Measurements from ENCODE around the gene C1orf198.

Gene C1orf198

GRCh38 chr1:230809256-230809990, 58.9 kb downstream of the C1orf198 start:
- Histone ChIP-seq H3K36me3 (ENCODE audit: control insufficient read depth, low read length) (no peaks in the 10 kb centered on the region), H3F3A (ENCODE audit: control insufficient read depth, insufficient read depth) (no peaks in the 10 kb centered on the region)
- TF ChIP-seq EZH2phosphoT487 (IDR thresholded peaks at IDR 0.05; ENCODE audit: borderline replicate concordance, low read length) (no peak), CTCF (IDR thresholded peaks at IDR 0.05; ENCODE audit: low read depth, low read length, poor library complexity, severe bottlenecking) (no peak)

GRCh38 chr1:230808281-230808872, 59.9 kb downstream of the C1orf198 start:
- no peaks in the 10 kb centered on the region for H4K20me1 ChIP-seq (ENCODE audit: control insufficient read depth, insufficient read depth, low read depth, low read length)
- H3K79me2 ChIP-seq (ENCODE audit: control insufficient read depth, low read length): no peaks in the 10 kb centered on the region
- no peak overlapping the region for H3K4me2 ChIP-seq (ENCODE audit: low read length)
- peaks cover 8% of the 10 kb centered on the region; the same call in 1 of the 2 replicates for H3K9me3 ChIP-seq (ENCODE audit: control insufficient read depth, insufficient read depth, low read length)
- no peaks in the 10 kb centered on the region for H3K9me2 ChIP-seq (replicated peaks; ENCODE audit: control insufficient read depth, low read length)
- H3K4me1 ChIP-seq (ENCODE audit: control insufficient read depth, low read length): no peaks in the 10 kb centered on the region
- peaks cover 3% of the 10 kb centered on the region; the same call in 1 of the 2 replicates for H3K27me3 ChIP-seq (ENCODE audit: control insufficient read depth, low read length)
- H3F3A ChIP-seq (ENCODE audit: control insufficient read depth, insufficient read depth): no peaks in the 10 kb centered on the region
- no peak overlapping the region for H3K27ac ChIP-seq (ENCODE audit: low read depth, low read length)
- TF ChIP-seq EZH2phosphoT487 (IDR thresholded peaks at IDR 0.05; ENCODE audit: borderline replicate concordance, low read length): no peak
- no peak for TF ChIP-seq CTCF (IDR thresholded peaks at IDR 0.05; ENCODE audit: low read depth, low read length, poor library complexity, severe bottlenecking)
- no peaks in the 10 kb centered on the region for H3K36me3 ChIP-seq (ENCODE audit: control insufficient read depth, low read length)
- no peak overlapping the region for H3K4me3 ChIP-seq (ENCODE audit: low read length)

More at GRCh38 chr1:230809256-230809990, 58.9 kb downstream of the C1orf198 start:
- Histone ChIP-seq H3K4me2 (ENCODE audit: low read length) (no peak overlapping the region), H3K9me3 (ENCODE audit: control insufficient read depth, insufficient read depth, low read length) (peaks cover 8% of the 10 kb centered on the region; the same call in 1 of the 2 replicates), H3K9me2 (replicated peaks; ENCODE audit: control insufficient read depth, low read length) (no peaks in the 10 kb centered on the region), H3K79me2 (ENCODE audit: control insufficient read depth, low read length) (no peaks in the 10 kb centered on the region), H3K4me3 (ENCODE audit: low read length) (no peak overlapping the region), H3K27me3 (ENCODE audit: control insufficient read depth, low read length) (peaks cover 2% of the 10 kb centered on the region; the same call in 1 of the 2 replicates), H3K4me1 (ENCODE audit: control insufficient read depth, low read length) (no peaks in the 10 kb centered on the region), H4K20me1 (ENCODE audit: control insufficient read depth, insufficient read depth, low read depth, low read length) (no peaks in the 10 kb centered on the region), H3K27ac (ENCODE audit: low read depth, low read length) (no peak overlapping the region)

DNA sequence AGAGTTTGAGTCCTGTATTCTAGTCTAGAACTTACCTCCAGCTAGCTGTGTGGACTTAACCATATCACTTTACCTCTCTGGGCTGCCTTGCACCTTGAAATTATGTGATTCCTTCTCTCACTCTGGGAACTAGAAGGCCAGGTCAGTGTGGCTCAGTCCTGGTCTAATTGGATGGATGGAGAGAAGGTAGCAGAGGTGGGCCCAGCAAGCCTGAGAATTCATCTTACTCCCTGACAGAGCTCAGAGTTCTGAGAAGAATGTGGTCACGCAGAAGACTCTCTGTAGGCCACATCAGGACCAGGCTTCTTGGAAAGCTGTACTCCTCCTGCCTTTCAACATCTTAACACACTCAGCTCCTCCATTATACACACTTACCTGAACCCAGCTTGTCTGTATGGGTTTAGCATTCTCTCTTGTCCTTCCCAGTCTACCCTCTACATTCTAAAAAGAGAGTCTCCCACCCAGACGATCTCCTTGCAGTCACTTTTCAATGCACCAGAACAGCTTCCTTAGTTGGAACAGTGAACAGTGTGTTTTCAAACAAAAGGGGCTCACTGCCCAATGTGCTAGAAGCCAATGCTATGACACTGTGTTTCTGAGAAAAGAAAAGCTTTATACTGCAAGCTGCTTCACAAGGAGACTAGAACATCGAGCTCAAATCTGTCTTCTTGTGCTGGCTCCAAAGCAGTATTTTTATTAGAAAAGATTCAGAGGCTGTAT, 60.6 kb downstream of the C1orf198 start:
- Histone ChIP-seq H3K4me2 (ENCODE audit: low read length) (no peak overlapping the region), H3K9me3 (ENCODE audit: control insufficient read depth, insufficient read depth, low read length) (peaks cover 6% of the 10 kb centered on the region; the same call in 1 of the 2 replicates), H3K4me3 (ENCODE audit: low read length) (no peak overlapping the region), H3K27ac (ENCODE audit: low read depth, low read length) (no peak overlapping the region), H4K20me1 (ENCODE audit: control insufficient read depth, insufficient read depth, low read depth, low read length) (no peaks in the 10 kb centered on the region), H3K79me2 (ENCODE audit: control insufficient read depth, low read length) (no peaks in the 10 kb centered on the region), H3K27me3 (ENCODE audit: control insufficient read depth, low read length) (peaks cover 3% of the 10 kb centered on the region; the same call in 1 of the 2 replicates), H3K4me1 (ENCODE audit: control insufficient read depth, low read length) (no peaks in the 10 kb centered on the region), H3F3A (ENCODE audit: control insufficient read depth, insufficient read depth) (no peaks in the 10 kb centered on the region), H3K36me3 (ENCODE audit: control insufficient read depth, low read length) (no peaks in the 10 kb centered on the region), H3K9me2 (replicated peaks; ENCODE audit: control insufficient read depth, low read length) (no peaks in the 10 kb centered on the region)
- TF ChIP-seq EZH2phosphoT487 (IDR thresholded peaks at IDR 0.05; ENCODE audit: borderline replicate concordance, low read length) (no peak), CTCF (IDR thresholded peaks at IDR 0.05; ENCODE audit: low read depth, low read length, poor library complexity, severe bottlenecking) (no peak)
